AG08395 (cell line): ENCODE results near the gene ATP6V0C.

Source experiments
- DNase-seq: peaks from one replicate; pipeline ENCODE4 v3.0.0; 2012; ENCODE audit warnings: mixed read lengths, low spot score

Gene ATP6V0C

GRCh38 chr16:2511128-2511800 is 2.5 kb upstream of the ATP6V0C start:
- DNase-seq: peak; percentile 76

DNA sequence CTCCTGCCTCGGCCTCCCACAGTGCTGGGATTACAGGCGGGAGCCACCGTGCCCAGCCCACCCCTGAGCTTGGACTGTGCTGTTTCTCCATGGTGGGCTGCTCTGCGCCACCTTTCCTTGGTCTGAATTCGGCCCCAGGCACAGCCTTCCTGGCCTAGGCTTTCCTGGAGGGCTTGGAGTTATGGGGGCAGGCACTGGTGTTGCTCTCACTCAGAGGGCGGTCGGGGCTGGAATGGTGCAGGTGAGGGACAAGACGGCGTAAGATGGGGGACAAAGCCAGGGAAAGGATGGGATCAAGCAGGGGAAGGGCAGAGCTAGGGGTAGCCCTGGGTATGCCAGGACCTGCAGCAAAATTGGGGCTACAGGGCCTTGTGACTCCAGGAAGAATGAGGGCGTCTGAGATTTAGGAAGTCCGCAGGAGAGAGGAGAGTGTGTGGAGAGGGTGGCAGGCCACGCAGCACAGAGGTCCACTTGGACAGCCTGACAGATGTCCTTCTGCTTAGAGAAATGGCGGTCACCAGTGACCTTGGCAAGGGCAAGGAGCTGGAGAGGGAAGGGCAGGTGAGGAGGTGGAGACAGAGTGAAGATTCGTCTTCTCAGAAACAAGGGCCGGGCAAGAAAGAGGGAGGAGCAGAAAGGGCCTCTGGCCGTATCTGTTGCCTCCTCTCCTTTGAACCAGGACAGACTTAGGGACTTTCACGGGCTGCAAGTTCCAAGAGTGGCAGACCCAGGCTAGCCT is 1.6 kb upstream of the ATP6V0C start:
- DNase-seq: no peak

DNA sequence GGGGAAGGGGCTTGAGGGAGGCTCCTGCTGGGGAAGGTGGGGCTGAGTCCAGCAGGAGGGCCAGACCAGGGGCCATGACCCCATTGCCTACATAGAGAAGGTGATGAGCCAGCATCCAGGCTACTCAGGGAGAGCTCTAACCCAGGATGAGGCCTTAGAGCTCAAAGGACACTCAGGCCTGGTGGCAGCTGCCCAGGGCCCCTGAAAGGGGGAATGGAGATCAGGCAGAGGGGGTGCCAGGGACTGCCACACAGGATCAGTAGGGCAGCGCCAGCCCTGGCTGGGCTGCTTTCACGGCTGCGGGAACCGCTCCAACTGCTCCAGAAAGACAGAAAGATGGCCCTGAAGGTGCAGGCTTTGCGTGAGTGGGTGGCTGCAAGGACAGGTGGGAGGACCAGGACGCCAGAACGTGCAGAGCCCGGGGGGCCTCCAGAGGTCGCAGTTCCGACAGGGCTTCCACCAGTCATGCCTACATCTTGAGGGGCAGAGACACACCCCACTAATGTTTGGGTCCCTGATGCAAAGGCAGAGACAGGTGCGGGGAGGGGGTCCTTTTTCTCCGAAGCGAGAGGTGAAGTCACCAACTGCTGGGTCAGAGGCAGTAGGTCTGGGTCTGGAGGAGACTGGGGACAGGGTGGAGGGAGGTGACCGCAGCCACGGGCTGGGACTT is 882 bp upstream of the ATP6V0C start:
- DNase-seq: no peak

- DNase-seq: no peak
These were observed 804 bp downstream of the ATP6V0C start for GRCh38 chr16:2514333-2515179.

DNA sequence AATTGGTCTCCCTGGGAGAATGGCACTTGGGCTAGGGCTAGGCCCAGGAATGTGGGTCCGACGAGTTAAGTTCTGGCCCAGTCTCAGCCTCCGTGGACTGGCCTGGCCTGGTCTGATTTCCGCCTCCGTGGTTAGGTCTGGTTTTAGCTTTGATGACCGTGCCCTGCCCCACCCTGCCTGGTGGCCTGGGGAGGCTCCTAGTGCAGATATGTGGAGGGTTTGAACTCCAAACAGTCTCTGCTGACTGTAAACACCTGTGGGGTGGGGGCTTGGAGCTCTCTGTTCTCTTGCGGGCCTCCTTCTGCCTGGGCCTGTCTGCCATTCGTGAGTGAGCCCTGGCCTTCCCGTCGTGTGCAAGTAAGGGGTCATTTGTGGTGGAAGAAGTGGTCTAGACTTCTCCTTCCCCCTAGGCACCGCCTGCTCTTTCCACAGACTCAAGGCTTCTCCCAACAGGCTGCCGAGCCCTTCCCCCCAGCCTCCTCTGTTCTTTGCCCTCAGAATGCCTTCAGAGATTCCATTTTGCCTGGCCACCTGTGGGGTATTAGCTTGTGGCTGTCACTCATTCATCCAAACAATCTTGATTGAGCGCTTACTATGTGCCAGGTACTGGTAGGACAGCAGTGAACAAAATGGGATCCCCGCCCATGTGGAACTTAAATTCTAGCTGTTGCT is 1.6 kb downstream of the ATP6V0C start:
- DNase-seq: no peak

- DNase-seq: no peak
These were observed 2.9 kb downstream of the ATP6V0C start for GRCh38 chr16:2516391-2517240.

- DNase-seq: no peak
These were observed 4.3 kb downstream of the ATP6V0C start for GRCh38 chr16:2517954-2518605.

- no peak for DNase-seq
These were observed 5.3 kb downstream of the ATP6V0C start for GRCh38 chr16:2518823-2519710.

DNA sequence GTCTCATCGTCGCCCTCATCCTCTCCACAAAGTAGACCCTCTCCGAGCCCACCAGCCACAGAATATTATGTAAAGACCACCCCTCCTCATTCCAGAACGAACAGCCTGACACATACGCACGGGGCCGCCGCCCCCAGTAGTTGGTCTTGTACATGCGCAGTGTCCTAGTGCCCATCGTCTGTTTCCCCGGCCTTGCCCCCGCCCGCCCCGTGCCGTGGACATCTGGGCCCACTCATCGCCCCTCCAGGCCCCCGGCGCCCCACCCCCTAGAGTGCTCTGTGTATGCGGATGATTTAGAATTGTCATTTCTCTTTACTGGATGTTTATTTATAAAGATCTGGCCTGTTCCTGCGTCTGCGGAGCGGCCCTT is 5.9 kb downstream of the ATP6V0C start:
- no peak for DNase-seq

- DNase-seq: peak; percentile 97
These were observed 6.5 kb downstream of the ATP6V0C start, which contains the start of gene AMDHD2 for GRCh38 chr16:2520097-2520783. Gene AMDHD2, plus strand, starts transcription at chr16:2520371. Its CDS starts 88 bp downstream, at chr16:2520459.

GRCh38 chr16:2520784-2521531 is 7.2 kb downstream of the ATP6V0C start:
- DNase-seq: no peak

- no peak for DNase-seq
These were observed 10.1 kb downstream of the ATP6V0C start for GRCh38 chr16:2523801-2524231.

DNA sequence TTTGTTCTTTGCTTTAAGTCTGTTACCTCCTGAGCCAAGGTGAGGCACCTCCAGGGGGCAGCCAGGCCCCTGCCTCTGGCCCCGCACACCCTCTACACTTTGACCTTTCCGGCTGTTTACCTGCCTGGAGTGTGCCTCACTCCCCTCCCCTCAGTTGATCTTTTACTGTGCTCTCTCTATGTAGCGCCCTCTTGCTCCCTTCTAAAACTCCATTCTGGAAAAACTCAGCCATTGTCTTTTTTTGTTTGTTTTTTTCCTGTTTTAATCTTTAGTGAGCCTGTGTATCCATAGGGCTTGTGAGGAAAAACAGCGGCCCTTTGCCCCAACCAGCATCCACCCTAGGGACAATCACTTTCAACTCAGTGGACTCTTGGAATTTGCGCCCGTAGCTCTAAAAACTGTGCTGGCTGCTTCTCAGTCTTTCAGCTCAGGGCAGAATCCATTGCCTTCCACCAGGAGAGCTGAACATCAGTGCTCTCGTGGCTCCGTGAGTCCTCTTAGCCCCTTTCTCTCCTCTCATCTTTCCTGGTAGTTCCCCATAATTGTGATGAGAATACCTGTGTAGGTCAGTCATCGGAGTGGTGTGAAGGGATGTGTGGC is 10.7 kb downstream of the ATP6V0C start:
- DNase-seq: no peak

DNA sequence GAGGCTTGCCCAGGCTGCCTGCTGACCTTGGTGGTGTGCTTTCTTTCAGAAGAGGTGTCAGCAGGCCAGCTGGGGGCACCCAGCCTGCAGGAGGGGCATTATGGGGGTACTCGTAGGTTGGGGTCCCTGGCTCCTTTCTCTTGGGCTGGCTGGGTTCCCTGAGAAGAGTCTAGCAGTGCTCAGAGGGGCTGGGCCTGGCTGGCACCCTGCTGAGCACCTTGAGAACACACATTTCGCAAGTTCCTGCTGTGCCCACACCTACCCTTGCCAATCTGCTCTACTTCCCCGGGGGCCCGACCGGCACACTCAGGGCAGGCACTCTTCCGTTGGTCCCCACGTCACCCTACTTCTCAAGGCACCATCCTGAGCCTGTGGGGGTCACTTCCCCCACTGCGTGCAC is 12.4 kb downstream of the ATP6V0C start:
- DNase-seq: no peak

DNA sequence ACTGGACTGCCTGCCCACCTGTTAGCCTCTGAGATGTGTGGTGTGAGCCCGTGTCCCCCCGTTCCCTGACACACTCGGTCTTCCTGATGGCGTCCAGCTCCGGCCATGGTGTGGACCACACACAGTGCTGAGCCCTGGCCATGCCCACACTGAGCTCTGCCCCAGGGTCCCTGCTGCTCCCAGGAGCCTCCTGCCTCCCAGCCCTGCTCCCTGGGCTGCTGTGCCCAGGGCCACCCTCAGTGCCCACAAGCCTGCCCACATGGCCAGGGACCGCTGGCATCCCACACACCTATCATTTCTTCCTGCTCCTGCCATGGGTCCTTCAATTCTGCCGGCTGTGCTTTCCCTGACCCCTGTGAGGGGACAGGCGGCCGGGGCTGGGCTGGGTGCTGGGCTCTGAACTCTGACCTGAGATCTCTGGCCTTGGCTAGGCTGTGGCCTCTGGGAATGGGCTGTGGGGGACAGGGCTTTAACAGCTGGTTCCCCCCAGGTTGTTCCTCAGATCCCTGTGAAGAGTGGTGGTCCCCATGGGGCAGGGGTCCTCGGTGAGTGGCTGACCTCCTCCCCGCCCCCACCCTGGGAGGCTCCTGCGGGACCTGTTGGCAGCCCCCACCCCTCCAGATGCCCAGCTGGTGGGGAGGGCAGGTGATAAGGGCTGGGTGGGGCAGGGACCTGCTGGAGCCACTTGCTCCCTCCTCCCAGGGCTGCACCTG is 13.5 kb downstream of the ATP6V0C start:
- DNase-seq: no peak

GRCh38 chr16:2527784-2528100 is 14.0 kb downstream of the ATP6V0C start:
- DNase-seq: no peak
